ENCODE measurements around the gene AHRR. TPM values are rescaled to one million over a fixed set of nuclear protein-coding genes. Genes with fewer than 3 reads are reported as not detected.
"Not testable (repeated sequence)": the region's sequence is repeated elsewhere in the genome, so short reads cannot be mapped to it uniquely, and the experiment has no call there.

AHRR gene
- 3.0 and 5.4 TPM in 2 replicates for total RNA-seq (2014; rRNA removed; shearing (Covaris generic))

DNA sequence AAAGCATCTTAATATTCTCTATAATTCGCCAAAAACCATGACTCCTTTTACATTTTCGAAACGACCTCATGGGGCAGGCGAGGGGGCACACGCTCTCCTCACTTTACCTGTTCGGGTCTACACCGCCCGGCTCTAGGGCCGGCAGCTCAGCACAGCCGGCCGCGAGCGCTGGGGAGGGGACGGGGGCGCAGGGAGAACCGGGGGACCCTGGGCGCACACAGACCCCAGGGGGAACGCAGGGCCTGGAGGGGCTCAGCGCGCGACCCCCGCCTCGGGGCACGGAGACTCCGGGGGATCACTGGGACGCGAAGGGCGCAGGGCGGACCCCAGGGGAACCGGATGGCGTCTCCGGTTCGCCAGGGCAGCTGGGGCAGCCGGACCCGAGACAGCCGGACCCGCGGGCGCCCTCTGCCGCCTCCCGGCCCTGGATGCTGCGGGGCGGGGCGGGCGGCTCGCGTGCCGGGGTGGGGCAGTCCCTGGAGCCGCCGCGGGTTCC lies at the start of gene AHRR:
TSS of gene AHRR (plus strand) at position 485 of the 496 bp plus-strand sequence. CDS start 22,189 bp downstream, outside the sequence.
- DNase-seq (ENCODE audit: low spot score), result peak; percentile 75

DNA sequence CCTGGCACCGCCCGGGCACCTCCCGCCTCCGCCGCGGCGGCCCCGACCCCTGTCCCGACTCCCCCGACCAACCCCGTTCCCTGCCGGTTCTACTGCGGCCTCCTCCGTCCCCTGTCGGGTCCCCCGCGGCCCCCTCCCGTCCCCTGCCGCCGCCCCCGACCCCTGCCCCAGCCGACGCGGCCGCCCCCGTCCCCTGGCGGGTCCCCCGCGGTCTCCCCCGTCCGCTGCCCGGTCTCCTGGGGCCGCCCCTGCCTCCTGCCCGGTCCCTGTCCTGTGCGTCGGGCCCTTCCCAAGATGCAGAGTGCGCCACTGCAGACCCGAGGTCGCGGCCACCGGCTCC lies 49.7 kb upstream of the AHRR start:
- DNase-seq (ENCODE audit: low spot score), result not testable (repeated sequence)

DNA sequence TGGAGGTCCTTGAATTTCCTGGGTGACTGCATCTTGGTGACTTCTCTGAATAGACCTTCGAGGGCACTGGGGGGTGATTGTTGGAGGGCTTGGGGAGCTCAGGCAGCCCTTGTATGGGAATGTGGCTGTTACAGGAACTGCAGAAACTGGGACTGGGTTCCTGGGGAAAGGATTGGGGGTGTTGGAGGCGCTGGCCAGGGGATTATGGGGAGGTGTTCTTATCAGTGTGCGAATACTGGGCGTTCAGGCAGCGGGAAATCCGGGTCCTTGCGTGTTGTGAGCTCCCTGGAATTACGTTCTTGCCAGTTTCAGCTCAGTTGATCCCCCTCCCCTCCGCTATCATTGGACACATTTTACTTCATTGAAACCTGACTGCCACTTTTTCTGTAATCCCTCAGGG lies 48.4 kb upstream of the AHRR start:
- DNase-seq (ENCODE audit: low spot score), result peak; percentile 56

DNA sequence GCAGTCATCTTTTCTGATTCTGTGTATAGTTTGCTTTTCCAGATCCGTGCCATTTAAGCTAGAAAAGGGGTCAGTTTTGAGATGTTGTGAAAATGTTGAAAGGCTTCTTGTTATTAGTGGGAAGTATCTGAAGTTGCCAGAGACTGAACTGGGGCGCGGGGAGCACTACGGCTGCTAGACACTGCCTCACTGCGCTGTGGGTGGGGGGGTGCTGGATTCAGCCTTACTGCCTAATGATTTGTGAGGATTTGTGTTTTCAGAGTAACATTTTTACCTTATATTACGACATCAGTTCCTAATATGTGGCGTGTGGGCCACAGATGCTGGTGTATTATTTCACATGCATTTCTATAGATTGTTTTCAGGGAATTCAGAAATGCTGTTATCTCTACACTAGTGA lies 48.0 kb upstream of the AHRR start:
- not testable (repeated sequence) for DNase-seq (ENCODE audit: low spot score)

DNA sequence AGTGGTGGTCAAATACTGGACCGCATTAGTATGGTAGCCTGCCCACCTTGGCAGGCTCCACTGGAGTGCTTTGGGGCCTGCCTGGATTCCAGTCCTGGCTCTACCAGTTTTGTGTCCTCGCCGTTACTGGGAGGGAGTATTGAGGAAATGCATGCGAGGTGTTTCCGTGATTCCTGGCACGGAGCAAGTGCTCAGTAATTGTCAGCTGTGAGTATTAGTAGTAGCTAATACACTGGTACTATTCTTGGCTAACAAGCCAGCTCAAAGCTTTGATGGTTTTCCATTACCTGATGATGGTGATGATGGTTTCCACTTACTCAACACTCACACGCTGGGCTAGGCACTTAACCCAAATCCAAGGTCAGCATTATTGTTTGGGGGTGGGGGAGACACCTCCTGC lies 47.2 kb upstream of the AHRR start:
- not testable (repeated sequence) for DNase-seq (ENCODE audit: low spot score)

DNA sequence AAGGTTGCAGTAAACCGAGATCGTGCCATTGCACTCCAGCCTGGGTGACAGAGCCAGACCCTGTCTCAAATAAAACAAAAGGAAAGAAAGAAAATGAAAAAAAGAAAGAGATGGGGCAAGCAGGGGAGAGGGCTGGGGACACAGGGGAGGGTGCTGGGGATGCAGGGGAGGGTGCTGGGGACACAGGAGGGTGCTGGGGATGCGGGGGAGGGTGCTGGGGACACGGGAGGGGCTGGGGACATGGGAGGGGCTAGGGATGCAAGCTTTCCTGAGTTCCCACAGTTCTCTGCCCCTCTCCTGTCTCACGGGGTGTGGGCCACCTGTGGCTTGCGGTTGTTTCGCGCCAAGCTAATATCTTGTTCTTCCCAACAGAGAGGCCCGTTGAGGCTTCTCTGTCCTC lies 42.9 kb upstream of the AHRR start:
- no peak for DNase-seq (ENCODE audit: low spot score)

DNA sequence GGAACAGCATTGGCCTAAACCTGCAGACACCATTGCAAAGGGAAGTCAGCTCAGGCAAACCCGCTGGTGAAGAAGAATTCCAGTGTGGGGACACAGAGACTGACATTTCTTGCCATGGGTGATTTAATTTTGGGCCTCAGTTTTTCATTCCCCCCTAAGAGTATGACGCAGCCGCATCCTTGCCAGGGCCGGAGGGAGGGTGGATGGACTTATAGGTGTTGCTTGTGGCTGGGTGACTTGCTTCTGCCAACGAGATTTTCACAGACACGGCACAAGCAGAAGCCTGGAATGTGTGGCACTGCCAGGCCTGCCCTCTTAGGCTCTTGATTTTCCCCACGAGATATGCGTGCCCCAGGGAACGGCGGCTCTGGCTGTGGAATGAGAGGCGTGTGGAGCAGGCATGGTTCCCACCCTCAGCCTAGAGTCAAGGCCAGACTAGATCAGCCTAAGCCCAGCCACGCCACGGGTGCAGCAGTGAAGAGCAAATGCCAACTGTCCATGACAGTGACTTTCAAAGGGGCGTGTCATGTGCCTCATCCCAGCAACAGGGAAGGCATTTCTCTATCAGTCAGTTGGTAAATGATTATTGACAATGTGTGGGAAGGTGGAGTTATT lies 42.4 kb upstream of the AHRR start:
- not testable (repeated sequence) for DNase-seq (ENCODE audit: low spot score)

DNA sequence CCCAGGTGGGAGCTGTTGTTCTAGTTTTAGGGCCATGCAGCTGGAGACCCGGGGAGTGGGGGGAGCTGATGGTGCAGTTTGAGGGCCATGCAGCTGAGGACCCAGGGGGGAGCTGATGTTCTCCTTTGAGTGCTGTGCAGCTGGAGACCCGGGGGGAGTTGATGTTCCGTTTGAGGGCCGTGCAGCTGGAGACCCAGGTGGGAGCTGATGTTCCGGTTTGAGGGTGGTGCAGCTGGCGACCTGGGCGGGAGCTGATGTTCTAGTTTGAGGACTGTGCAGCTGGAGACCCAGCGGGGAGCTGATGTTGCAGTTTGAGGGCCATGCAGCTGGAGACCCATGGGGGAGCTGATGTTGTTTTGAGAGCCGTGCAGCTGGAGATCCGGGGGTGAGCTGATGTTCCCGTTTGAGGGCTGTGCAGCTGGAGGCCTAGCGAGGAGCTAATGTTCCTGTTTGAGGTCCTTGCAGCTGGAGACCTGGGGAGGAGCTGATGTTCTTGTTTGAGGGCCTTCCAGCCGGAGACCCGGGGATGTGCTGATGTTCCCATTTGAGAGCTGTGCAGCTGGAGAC lies 35.4 kb upstream of the AHRR start:
- no peak for DNase-seq (ENCODE audit: low spot score)

DNA sequence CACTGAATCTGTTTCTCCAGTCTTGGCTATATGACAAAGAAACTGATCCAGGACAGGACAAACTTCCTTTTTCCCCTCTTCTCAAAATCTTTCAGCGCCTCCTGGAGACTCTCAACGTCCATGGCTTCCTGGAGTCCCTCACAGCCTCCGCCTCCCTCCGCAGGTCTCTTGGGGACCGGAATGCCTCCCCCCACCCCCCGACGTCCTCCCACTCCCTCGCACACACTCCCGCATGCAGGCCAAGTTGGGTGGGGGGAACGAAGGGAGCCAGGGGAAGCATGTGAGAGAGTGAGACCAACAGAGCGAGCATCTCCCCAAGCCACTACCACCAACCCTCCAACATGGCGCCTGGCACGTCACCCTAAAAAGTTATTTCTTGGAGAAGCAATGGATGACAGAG lies 31.3 kb upstream of the AHRR start:
- DNase-seq (ENCODE audit: low spot score), result not testable (repeated sequence)

DNA sequence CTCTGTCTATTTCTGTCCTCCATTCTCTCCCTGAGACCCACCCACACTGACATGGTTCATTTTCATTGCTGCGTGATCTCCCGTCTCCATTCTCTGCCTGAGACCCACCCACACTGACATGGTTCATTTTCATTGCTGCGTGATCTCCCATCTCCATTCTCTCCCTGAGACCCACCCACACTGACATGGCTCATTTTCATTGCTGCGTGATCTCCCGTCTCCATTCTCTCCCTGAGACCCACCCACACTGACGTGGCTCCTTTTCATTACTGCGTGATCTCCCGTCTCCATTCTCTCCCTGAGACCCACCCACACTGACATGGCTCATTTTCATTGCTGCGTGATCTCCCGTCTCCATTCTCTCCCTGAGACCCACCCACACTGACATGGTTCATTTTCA lies 30.2 kb upstream of the AHRR start:
- DNase-seq (ENCODE audit: low spot score), result not testable (repeated sequence)

DNA sequence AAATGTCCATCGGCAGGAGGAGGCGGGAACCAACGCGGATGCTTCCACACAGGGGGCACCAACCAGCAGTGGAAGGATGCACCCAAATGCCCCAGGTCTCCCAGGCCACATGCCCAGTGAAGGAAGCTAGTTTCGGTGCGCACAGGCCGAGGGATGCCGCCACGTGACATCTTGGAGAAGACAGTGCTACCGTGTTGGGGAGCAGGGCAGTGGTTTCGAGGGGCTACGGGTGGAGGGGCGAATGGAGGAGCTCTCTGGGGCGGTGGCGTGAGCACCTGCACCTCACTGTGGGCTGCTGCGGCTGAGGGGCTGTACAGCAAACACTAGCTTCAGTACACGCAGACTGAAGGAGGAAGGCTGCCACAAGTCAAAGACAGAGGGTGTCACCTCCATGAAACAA lies 26.7 kb upstream of the AHRR start:
- not testable (repeated sequence) for DNase-seq (ENCODE audit: low spot score)

DNA sequence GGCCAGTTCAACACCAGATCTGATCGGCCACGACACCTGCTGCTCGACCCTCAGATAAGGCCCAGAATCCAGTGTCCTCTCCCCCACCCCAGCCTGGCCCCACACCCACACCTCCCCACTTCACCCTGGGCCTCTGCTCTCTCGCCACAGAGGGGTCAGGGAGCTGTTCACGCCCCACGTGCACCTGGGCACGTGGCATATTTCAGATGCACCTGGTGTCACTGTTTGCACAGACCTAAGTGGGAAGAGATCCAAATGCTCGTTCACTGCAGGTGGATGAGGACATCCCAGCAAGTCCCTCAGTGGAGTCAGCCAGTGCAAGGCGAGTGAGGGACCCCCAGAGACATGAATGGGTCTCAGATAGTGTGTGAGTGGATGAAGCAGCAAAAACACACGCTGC lies 25.3 kb upstream of the AHRR start:
- not testable (repeated sequence) for DNase-seq (ENCODE audit: low spot score)

DNA sequence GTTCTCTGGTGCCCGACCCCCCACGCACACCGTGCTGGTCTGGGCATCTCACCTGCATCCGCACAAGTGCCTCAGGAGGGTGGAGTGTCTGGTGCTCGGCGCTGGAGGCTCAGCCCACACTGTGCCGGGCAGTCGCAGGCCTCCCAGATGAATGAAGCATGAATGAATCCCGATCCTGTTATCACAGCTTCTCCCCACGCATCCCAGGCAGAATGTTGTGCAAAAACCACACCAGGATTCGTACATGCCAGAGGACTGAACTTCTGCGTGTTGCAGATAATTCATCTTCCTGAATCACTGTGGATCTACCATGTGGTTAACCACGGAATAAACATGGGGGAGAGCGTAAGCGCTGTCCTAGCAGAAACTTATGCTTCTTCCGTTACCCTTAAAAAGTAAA lies 24.6 kb upstream of the AHRR start:
- not testable (repeated sequence) for DNase-seq (ENCODE audit: low spot score)

DNA sequence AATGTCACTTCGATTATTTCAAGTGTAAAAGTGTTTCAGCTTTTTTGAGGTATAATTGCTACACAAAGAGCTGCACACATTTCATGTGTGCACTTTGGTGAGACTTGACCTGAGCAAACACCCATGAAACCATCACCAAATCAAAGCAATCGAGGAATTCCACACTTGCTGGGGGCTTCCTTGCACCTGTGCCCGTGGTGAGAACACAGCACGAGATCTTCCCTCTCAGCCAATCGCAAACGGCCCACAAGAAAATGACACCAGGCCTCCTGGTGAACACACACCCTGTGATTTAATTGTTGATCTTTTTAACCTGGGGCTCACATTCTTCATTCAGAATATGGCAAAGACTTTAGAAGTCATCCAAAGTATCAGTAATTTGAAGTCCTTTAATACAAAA lies 24.1 kb upstream of the AHRR start:
- not testable (repeated sequence) for DNase-seq (ENCODE audit: low spot score)

DNA sequence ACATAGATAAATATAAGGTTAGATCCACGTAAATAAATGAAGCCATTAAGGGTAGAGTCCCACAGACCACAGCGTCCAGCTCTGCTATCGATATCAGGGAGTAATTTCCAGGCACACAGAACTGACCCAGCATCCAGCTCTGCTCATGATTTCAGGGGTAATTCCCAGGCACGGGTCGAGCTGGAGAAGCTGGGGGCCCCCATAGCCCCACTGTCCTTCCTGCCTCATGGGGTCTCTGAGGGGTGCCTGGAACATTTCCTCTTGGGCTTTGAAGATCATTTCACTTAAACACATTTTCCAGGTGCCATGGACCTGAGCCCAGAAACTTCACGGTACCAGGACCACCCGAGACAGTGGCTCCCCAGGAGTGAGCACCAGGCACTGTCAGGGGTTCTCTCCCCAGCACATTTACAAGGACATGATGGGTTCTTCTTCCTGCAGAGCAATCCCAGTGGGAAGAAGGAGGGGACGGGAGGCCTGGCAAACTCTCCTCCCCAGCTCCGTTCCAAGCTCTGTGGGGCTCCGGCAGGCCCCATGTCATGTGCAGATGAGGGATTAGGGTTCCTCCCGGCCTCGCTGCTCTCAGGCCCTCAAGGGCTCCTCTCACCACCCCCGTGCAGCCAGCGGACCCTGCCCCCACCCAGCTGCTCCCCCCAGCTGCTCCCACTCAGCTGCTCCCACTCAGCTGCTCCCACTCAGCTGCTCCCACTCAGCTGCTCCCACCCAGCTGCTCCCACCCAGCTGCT lies 23.4 kb upstream of the AHRR start:
- not testable (repeated sequence) for DNase-seq (ENCODE audit: low spot score)

DNA sequence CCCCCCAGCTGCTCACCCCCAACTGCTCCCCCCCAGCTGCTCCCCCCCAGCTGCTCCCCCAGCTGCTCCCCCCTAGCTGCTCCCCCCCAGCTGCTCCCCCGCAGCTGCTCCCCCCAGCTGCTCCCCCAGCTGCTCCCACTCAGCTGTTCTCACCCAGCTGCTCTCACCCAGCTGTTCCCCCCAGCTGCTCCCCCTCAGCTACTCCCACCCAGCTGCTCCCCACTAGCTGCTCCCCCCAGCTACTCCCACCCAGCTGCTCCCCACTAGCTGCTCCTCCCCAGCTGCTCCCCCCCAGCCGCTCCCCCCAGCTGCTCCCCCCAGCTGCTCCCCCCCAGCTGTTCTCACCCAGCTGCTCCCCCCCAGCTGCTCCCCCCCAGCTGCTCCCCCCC lies 22.8 kb upstream of the AHRR start:
- DNase-seq (ENCODE audit: low spot score), result no peak

DNA sequence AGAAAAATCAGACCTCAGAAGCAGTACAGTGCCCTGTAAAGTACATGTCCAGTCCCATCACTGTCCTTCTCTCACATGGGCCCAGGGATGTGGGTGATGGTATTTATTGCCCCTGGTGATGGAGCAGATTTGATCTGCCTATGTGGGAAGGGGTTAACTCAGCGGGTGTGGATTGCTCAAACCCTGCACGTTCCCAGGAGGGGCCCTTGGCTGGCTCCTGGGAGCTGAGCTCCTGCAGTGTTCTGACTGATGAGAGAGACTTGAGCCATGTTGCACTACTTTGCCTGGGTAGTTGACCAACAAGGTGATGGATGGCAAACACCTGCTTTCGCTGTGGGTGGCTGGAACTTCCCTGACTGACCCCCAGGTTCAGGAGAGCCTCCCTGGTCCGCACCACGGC lies 21.6 kb upstream of the AHRR start:
- DNase-seq (ENCODE audit: low spot score), result not testable (repeated sequence)

DNA sequence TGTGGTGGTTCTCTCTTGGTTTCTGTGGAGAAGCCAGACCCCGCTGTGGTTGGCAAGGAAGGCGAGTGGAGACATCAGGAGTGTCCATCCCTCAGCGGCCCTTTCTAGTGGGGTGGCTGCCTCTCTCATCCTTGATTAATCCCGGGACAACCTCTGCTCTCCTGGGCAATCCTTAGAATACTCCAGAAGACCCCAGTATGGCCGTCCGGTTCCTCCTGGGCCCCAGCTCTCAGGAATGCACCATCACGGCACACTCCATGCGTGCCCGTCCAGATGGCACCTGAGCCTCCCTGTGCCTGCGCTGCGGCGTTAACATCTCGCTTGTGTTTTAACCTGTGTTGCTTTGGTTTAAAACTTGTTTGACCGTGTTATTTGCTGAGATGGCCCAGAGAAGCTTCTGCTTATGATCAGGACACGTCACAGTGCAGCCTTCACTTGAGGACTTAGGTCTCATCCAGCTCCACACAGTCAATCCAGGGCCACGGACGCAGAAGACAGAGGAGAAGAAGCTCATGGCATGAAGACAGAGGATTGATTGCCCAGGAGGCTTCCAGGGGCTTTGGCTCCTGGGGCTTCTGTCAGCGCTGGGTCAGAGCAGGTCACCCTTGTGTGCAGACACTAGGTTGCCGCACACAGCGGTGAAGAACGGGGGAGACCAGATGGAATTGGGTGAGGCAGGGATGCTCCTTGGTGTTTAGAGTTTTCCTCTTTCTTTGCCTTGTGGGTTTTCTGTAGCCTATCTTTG lies 20.7 kb upstream of the AHRR start:
- not testable (repeated sequence) for DNase-seq (ENCODE audit: low spot score)

DNA sequence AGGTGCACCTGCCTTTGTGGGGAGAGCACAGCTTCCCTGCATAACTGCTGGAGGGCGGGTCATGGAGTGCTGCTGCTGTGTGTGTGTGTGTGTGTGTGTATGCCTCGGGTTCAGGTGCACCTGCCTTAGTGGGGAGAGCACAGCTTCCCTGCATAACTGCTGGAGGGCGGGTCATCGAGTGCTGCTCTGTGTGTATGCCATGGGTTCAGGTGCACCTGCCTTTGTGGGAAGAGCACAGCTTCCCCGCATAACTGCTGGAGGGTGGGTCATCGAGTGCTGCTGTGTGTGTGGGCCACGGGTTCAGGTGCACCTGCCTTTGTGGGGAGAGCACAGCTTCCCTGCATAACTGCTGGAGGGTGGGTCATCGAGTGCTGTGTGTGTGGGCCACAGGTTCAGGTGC lies 19.1 kb upstream of the AHRR start:
- peak; percentile 78 for DNase-seq (ENCODE audit: low spot score)

DNA sequence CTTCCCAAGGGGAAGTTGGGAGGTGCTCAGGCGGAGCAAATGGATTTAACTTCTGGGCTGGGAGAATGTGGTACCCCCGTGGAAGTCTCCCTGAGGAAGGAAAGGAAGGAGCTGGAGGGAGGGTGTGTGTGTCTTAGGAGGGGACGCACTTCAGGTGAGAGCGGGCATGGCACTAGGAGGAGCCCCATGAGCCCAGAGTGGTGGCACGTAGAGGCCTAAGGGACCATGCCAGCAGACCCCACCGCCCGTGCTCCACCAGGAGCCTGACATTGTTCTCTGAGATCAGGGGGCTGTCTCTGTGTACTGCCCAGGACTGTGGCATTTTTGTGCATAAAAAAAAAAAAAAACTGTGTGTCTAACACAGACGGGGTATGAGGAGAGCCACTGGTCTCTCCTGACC lies 18.5 kb upstream of the AHRR start:
- no peak for DNase-seq (ENCODE audit: low spot score)

DNA sequence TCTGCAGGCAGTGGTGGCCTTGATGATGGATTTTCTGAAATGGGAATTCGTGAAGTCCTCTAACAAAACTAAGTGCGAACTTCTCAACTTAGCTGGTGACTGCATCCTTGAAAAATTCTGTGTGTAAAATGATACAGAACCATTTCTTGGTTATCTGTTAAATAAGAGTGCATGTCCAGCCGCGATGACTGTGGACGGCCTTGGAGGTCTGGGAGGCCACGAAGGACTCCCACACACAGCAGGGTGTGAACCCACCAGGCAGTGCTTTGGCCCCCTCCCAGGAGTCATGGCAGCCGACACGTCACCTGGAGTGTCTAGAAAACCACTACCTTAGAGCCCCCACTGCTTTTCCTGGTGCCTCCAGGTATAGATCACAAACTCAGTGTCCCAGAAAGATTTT lies 17.8 kb upstream of the AHRR start:
- not testable (repeated sequence) for DNase-seq (ENCODE audit: low spot score)

DNA sequence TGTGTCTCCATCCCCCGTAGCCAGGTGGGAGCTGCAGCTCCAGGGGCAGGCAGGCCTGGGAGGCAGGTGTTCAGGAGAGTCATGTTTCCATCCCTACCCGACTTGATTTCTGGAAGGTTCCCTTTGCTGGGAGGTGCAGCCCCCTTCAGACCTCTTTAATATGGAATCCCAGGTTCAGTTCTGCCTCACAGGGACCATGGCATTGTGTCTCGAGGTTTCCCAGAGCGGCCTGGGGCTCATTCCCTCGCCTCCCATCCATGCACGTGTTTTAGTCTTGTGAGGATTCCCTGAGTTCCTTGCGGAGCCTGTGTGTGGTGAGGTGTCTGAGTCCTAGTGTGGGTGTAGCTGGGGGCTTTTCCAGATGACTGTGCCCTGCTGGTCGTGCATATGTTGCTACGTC lies 16.5 kb upstream of the AHRR start:
- no peak for DNase-seq (ENCODE audit: low spot score)
